GM23338 (cell line): ENCODE results near the gene TOX4.

Source experiments
- EZH2 ChIP-seq: fragments of 200-600 bp; sonication (generic); IDR thresholded peaks from one replicate; pipeline ENCODE4 v1.8.0; 2017; ENCODE audit warnings: antibody characterized with exemption, mild to moderate bottlenecking, low read depth; ENCODE audit not compliant: unreplicated experiment
- EZH2phosphoT487 ChIP-seq: fragments of 200-600 bp; sonication (generic); IDR thresholded peaks from one replicate; pipeline ENCODE4 v1.8.1; 2018; ENCODE audit warnings: antibody characterized with exemption; ENCODE audit not compliant: unreplicated experiment
- POLR2AphosphoS5 ChIP-seq: IDR thresholded peaks from 2 replicates; pipeline ENCODE4 v1.6.1; 2016; ENCODE audit warnings: antibody characterized with exemption, low read depth
- ZNF331 ChIP-seq: fragments of 250-450 bp; sonication (Bioruptor Pico); IDR thresholded peaks from 2 replicates; pipeline ENCODE4 v1.5.0; 2020; ENCODE audit warnings: low read depth, mild to moderate bottlenecking, moderate library complexity
- TF ChIP-seq, protein P1 (sequence below), 2 experiments: fragments of 200-600 bp in 1 of 2; sonication (generic) in 1 of 2; conservative IDR thresholded peaks; 2 replicates each; pipeline versions ENCODE4 v1.5.1 to v1.6.1; 2016 to 2017; ENCODE audit warnings: antibody characterized with exemption in 2 of 2, low read depth in 2 of 2, mild to moderate bottlenecking in 2 of 2, moderate library complexity in 1 of 2
- TF ChIP-seq, protein P2 (sequence below): IDR thresholded peaks from 2 replicates; pipeline ENCODE4 v1.6.1; 2016; ENCODE audit warnings: antibody characterized with exemption

DNA sequence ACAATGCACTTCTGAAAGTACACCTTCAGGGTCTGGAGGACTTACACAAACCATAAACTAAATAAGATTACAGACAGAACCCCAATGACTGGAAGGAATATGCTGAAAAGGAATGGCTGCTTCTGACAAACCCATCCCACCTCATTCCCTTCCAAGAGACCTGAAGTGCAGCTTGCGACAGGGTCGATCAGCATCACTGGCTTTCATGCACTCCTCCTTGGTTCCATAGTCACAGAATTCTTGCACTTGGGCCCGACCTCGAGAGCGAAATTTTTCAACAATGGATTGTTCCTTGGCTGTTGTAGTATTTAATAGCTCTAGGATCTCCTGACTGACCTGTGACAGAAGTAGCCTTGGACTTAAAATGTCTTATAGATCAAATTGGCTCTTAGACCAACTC lies 24.6 kb downstream of the TOX4 start:
- TF ChIP-seq, protein P1, sequence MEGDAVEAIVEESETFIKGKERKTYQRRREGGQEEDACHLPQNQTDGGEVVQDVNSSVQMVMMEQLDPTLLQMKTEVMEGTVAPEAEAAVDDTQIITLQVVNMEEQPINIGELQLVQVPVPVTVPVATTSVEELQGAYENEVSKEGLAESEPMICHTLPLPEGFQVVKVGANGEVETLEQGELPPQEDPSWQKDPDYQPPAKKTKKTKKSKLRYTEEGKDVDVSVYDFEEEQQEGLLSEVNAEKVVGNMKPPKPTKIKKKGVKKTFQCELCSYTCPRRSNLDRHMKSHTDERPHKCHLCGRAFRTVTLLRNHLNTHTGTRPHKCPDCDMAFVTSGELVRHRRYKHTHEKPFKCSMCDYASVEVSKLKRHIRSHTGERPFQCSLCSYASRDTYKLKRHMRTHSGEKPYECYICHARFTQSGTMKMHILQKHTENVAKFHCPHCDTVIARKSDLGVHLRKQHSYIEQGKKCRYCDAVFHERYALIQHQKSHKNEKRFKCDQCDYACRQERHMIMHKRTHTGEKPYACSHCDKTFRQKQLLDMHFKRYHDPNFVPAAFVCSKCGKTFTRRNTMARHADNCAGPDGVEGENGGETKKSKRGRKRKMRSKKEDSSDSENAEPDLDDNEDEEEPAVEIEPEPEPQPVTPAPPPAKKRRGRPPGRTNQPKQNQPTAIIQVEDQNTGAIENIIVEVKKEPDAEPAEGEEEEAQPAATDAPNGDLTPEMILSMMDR (conservative IDR thresholded peaks at IDR 0.05; ENCODE audit: low read depth in 2 of 2), result no peak
- TF ChIP-seq POLR2AphosphoS5, result no peak
- TF ChIP-seq ZNF331 (CRISPR knock-in tag), result no peak
- no peak for TF ChIP-seq EZH2phosphoT487
- no peak for TF ChIP-seq EZH2
- TF ChIP-seq, protein P2, sequence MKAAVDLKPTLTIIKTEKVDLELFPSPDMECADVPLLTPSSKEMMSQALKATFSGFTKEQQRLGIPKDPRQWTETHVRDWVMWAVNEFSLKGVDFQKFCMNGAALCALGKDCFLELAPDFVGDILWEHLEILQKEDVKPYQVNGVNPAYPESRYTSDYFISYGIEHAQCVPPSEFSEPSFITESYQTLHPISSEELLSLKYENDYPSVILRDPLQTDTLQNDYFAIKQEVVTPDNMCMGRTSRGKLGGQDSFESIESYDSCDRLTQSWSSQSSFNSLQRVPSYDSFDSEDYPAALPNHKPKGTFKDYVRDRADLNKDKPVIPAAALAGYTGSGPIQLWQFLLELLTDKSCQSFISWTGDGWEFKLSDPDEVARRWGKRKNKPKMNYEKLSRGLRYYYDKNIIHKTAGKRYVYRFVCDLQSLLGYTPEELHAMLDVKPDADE, result no peak
